Kasumi-1 (cell line): ENCODE measurements around the gene FERMT3.
A peak's percentile ranks its signal among the peaks of the same experiment; 100 is the strongest.
"Not testable (repeated sequence)": the region's sequence is repeated elsewhere in the genome, so short reads cannot be mapped to it uniquely, and the experiment has no call there.

Experiments used
- DNase-seq, 2 experiments: peaks; one replicate each; lab custom pipeline; 2025; lab: John Stamatoyannopoulos, UW

FERMT3 gene

GRCh38 chr11:64235437-64236161 lies 29.1 kb downstream of the FERMT3 start:
- DNase-seq, result no peak

- DNase-seq, result no peak
These were observed 31.0 kb downstream of the FERMT3 start for GRCh38 chr11:64237484-64237951.

GRCh38 chr11:64238076-64238475 lies 31.6 kb downstream of the FERMT3 start:
- no peak for DNase-seq

GRCh38 chr11:64238999-64239398 lies 32.5 kb downstream of the FERMT3 start:
- no peak for DNase-seq

GRCh38 chr11:64239662-64240434 lies 33.3 kb downstream of the FERMT3 start:
- DNase-seq, result no peak

- DNase-seq, result peak; percentile 87 to 88
These were observed 34.1 kb downstream of the FERMT3 start, which contains the start of gene FKBP2 for GRCh38 chr11:64240435-64241240. FKBP2 (plus strand) TSS chr11:64241095; CDS start chr11:64242388, 1,293 bp downstream.

- DNase-seq, result peak in 1 of 2 experiments; percentile 98
These were observed 34.6 kb downstream of the FERMT3 start for GRCh38 chr11:64241241-64241490.

- peak; percentile 19 to 96 for DNase-seq
These were observed 35.2 kb downstream of the FERMT3 start for GRCh38 chr11:64241491-64242374.

- DNase-seq, result no peak
These were observed 36.8 kb downstream of the FERMT3 start for GRCh38 chr11:64243236-64243854.

- no peak for DNase-seq
These were observed 37.6 kb downstream of the FERMT3 start for GRCh38 chr11:64244107-64244506.

GRCh38 chr11:64244966-64245365 lies 38.4 kb downstream of the FERMT3 start:
- DNase-seq, result no peak

- DNase-seq, result no peak
These were observed 38.9 kb downstream of the FERMT3 start for GRCh38 chr11:64245401-64245796.

- peak; percentile 35 to 49 for DNase-seq
These were observed 39.5 kb downstream of the FERMT3 start for GRCh38 chr11:64245797-64246620.

- DNase-seq, result not testable (repeated sequence)
These were observed 40.0 kb downstream of the FERMT3 start for GRCh38 chr11:64246621-64246870.

GRCh38 chr11:64246871-64247728 lies 40.6 kb downstream of the FERMT3 start, which contains the start of gene PPP1R14B:
PPP1R14B (minus strand) TSS chr11:64246943; CDS start chr11:64246673, 270 bp downstream.
- DNase-seq, result peak; percentile 79 to 82

GRCh38 chr11:64247729-64248531 lies 41.4 kb downstream of the FERMT3 start:
- DNase-seq, result no peak

- no peak for DNase-seq
These were observed 42.1 kb downstream of the FERMT3 start for GRCh38 chr11:64248578-64248977.

GRCh38 chr11:64249038-64249437 lies 42.5 kb downstream of the FERMT3 start:
- DNase-seq, result no peak
